GM10248 (cell line): ENCODE results near the gene NDUFB4.

ENCODE experiments used
- CTCF ChIA-PET: fragments of 300-600 bp; sonication (Branson Sonifier 250); formaldehyde crosslinking; extraction: SDS; loops from one replicate; lab custom pipeline; 2021; ENCODE audit warnings: antibody characterized with exemption; lab: Yijun Ruan, JAX
- POLR2A ChIA-PET: fragments of 350-650 bp; sonication (Branson Sonifier 250); formaldehyde crosslinking; extraction: SDS; loops from one replicate; lab custom pipeline; 2020; ENCODE audit warnings: antibody characterized with exemption; lab: Yijun Ruan, JAX
- DNase-seq: peaks from one replicate; pipeline ENCODE4 v3.0.0; 2012; ENCODE audit errors: extremely low spot score
- TF ChIP-seq, protein P1 (sequence below): IDR thresholded peaks from 2 replicates; pipeline ENCODE4 v1.5.1; 2012; ENCODE audit warnings: mild to moderate bottlenecking, low read depth; ENCODE audit errors: extremely low read depth, missing control alignments, control extremely low read depth

NDUFB4 gene

DNA sequence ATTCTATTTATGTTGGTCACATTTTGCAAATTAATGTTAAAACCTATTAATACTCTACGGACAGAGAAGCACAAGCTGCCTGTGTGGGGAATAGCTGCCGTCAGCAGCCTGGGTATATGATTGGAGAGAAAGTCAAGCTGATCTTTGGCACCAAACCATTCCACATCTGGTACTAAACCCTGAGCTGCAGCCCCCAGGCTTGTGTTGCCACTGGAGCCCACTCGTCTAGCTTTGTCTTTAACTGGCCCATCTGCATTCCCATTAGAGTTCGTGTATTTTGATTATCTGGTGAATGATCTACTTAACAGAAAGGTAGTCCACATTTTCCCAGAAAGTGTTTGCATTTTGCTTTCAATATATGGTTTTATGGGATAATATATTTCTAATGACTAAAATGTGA is 5.4 kb downstream of the NDUFB4 start:
- TF ChIP-seq, protein P1, sequence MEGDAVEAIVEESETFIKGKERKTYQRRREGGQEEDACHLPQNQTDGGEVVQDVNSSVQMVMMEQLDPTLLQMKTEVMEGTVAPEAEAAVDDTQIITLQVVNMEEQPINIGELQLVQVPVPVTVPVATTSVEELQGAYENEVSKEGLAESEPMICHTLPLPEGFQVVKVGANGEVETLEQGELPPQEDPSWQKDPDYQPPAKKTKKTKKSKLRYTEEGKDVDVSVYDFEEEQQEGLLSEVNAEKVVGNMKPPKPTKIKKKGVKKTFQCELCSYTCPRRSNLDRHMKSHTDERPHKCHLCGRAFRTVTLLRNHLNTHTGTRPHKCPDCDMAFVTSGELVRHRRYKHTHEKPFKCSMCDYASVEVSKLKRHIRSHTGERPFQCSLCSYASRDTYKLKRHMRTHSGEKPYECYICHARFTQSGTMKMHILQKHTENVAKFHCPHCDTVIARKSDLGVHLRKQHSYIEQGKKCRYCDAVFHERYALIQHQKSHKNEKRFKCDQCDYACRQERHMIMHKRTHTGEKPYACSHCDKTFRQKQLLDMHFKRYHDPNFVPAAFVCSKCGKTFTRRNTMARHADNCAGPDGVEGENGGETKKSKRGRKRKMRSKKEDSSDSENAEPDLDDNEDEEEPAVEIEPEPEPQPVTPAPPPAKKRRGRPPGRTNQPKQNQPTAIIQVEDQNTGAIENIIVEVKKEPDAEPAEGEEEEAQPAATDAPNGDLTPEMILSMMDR, result no peak
- no peak for DNase-seq
- CTCF ChIA-PET, result interaction anchor here (0.8 to 3.5 kb wide), 4 partner anchors 10 to 192 kb away, joined by 3 to 12 read pairs (median 4); no protein-coding TSS in a partner anchor
- POLR2A ChIA-PET, result no interaction called here

DNA sequence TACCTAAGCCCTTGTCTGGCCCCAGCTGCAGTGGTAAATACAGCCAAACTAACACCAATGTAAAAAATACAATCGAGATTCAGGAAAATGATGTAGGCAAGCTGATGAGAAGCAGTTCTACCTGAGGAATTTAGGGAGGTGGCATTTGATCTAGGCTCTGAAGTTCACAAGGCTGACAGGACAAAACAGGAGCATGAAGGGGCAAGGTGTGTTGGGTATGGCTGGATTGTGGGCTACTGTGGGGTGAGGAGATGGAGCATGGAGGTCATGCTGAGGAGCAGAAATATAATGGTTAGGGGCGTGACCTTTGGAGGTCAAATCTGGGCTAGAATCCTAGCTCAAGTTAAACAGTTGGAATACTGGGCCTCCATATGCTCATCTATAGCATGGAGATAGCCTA is 6.5 kb downstream of the NDUFB4 start:
- no peak for DNase-seq
- TF ChIP-seq, protein P1, result no peak
- CTCF ChIA-PET, result interaction anchor here (3.5 kb wide), 1 partner anchor 44 kb away, joined by 12 read pairs; no protein-coding TSS in a partner anchor
- POLR2A ChIA-PET, result no interaction called here

DNA sequence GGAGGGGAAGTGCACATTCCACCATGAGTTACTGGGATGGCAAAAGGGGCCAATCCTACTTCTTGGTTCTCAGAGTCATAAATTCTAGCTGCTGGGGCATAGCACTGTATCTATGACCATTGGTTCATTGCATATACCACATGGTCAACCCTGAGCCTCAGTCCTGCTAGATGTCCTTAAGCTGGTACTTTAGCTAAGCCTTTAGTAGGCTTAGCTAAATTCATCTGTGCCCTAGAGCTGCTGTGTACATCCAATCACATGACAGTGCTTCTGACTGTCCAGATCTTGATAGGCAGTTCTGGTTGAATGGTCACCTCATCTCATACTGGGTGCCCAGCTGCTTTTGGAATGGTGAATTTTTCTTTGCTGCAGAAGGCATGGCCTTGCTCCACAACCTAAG is 8.2 kb downstream of the NDUFB4 start:
- TF ChIP-seq, protein P1, result no peak
- ChIA-PET CTCF (interaction anchor here (0.7 to 2.5 kb wide), 9 partner anchors 9 to 190 kb away, joined by 3 to 8 read pairs (median 4); partner anchors contain the start of gene NDUFB4), POLR2A (no interaction called here)
- no peak for DNase-seq

DNA sequence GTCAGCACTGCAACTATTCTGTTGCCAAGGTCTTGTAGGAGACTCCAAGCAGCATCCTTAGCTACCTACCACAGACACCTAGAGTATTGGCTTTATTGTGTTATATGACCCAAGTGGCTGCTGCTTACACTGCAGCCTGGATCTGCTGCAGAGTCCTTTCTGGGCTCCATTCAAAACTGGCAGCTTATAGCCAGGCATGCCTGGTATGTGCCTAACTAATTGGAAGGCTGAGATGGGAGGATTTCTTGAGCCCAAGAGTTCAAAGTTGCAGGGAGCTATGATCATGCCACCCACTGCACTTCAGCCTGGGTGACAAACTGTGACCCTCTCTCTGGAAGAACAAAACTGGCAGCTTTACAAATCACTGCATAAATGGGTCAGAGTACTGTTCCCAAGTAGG is 8.6 kb downstream of the NDUFB4 start:
- TF ChIP-seq, protein P1, result no peak
- no peak for DNase-seq
- CTCF ChIA-PET, result interaction anchor here (1.1 to 2.5 kb wide), 7 partner anchors 9 to 190 kb away, joined by 3 to 8 read pairs (median 4); partner anchors contain the start of gene NDUFB4
- POLR2A ChIA-PET, result no interaction called here

DNA sequence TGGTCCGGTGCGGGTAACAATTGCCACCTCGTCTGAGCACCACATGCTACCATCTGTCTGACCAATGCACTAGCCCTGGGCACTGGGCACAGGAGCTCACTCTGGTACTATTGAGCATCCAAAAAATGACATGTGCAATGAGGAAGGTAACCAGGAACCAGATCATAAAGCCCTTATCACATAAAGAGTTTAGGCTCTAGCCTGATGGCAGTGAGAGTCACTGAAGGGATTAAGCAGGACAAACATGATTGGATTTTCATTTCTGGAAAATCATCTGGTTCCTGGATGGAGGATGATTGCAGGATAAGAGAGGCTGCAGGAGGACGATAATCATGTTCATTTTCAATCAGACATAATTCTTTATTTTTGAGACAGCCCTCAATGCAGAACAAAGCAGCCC is 12.4 kb downstream of the NDUFB4 start:
- DNase-seq, result no peak
- ChIA-PET POLR2A (no interaction called here), CTCF (no interaction called here)
- TF ChIP-seq, protein P1, result no peak

DNA sequence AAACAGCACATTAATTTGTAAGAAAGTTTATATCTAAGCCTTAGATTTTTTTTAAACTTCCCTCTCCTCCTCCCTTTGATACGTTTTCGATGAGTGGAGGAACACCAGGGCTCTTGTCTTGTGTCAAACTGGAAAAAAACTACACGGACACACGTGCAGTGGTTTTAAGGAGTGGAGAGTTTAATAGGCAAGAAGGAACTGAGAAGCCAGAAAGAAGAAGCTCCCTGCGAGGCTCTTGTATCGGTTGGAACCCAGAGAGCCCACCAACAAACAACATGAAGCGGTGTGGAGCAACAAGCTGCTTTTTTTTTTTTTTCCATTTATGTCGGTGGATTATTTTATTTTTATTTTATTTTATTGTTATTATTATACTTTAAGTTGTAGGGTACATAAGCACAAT is 18.6 kb downstream of the NDUFB4 start:
- DNase-seq, result no peak
- TF ChIP-seq, protein P1, result no peak
- ChIA-PET CTCF (interaction anchor here (1.2 to 2.2 kb wide), 3 partner anchors 10 to 180 kb away, joined by 3 to 7 read pairs (median 4); partner anchors contain the start of gene NDUFB4), POLR2A (no interaction called here)
